CD14-positive monocyte (primary cell): ENCODE results near the gene LYZL4. TPM values are rescaled to one million over a fixed set of nuclear protein-coding genes. Genes with fewer than 3 reads are reported as not detected.

Experiments used
- DNase-seq, 3 donors: peaks; one replicate each; pipeline ENCODE4 v3.0.0-alpha.2; 2011 to 2022
- H2AFZ ChIP-seq: 2 replicates; pipeline ENCODE4 v1.6.0; 2012; ENCODE audit warnings: mild to moderate bottlenecking, low read depth, low read length, inconsistent platforms; ENCODE audit not compliant: insufficient read depth, poor library complexity, severe bottlenecking
- H3K27ac ChIP-seq, 2 donors: 1 replicate in 1 of 2; 2 replicates in 1 of 2; pipeline ENCODE4 v1.5.1; 2012 to 2013; ENCODE audit warnings: low read length in 2 of 2, control low read depth in 1 of 2, inconsistent platforms in 1 of 2, low read depth in 1 of 2, mild to moderate bottlenecking in 1 of 2
- H3K27me3 ChIP-seq, 2 donors: one replicate each; pipeline versions ENCODE4 v1.6.0 to v1.6.1; 2011 to 2013; ENCODE audit warnings: low read length in 2 of 2; ENCODE audit not compliant: control insufficient read depth in 2 of 2, insufficient read depth in 2 of 2
- H3K36me3 ChIP-seq, 2 donors: replicated peaks in 1 of 2; 1 replicate in 1 of 2; 2 replicates in 1 of 2; pipeline versions ENCODE4 v1.5.1 to v1.6.1; 2012 to 2013; ENCODE audit warnings: low read length in 2 of 2, control low read depth in 1 of 2, inconsistent platforms in 1 of 2, mild to moderate bottlenecking in 1 of 2; ENCODE audit not compliant: insufficient read depth in 2 of 2, control insufficient read depth in 1 of 2
- H3K4me1 ChIP-seq, 2 donors: 1 replicate in 1 of 2; 2 replicates in 1 of 2; pipeline versions ENCODE4 v1.5.1 to v1.6.1; 2012 to 2013; ENCODE audit warnings: low read length in 2 of 2, control low read depth in 1 of 2, inconsistent platforms in 1 of 2, mild to moderate bottlenecking in 1 of 2, moderate library complexity in 1 of 2; ENCODE audit not compliant: insufficient read depth in 2 of 2, control insufficient read depth in 1 of 2
- H3K4me2 ChIP-seq: replicated peaks from 2 replicates; pipeline ENCODE3; 2012; ENCODE audit warnings: low read length, moderate library complexity, mild to moderate bottlenecking; ENCODE audit not compliant: poor library complexity, severe bottlenecking; ENCODE audit errors: extremely low read depth
- H3K4me3 ChIP-seq, 3 experiments: fragments of 200-600 bp in 1 of 3; sonication (generic) in 1 of 3; replicated peaks in 1 of 3; 1 replicate in 2 of 3; 2 replicates in 1 of 3; pipeline ENCODE4 v1.5.1; 2011 to 2013; ENCODE audit warnings: low read length in 3 of 3, mild to moderate bottlenecking in 3 of 3, control low read depth in 2 of 3, low read depth in 2 of 3, inconsistent platforms in 1 of 3, moderate library complexity in 1 of 3
- H3K79me2 ChIP-seq: 2 replicates; pipeline ENCODE4 v1.6.0; 2012; ENCODE audit warnings: mild to moderate bottlenecking, control low read depth, inconsistent platforms, low read length, moderate library complexity; ENCODE audit not compliant: insufficient read depth
- H3K9ac ChIP-seq: 2 replicates; pipeline ENCODE4 v1.6.0; 2017; ENCODE audit warnings: low read length, mild to moderate bottlenecking; ENCODE audit not compliant: insufficient read depth, poor library complexity, severe bottlenecking
- H3K9me3 ChIP-seq, 2 donors: replicated peaks in 1 of 2; 1 replicate in 1 of 2; 2 replicates in 1 of 2; pipeline versions ENCODE4 v1.5.1 to v1.6.1; 2012 to 2013; ENCODE audit warnings: low read length in 2 of 2, control low read depth in 1 of 2; ENCODE audit not compliant: control insufficient read depth in 1 of 2, insufficient read depth in 1 of 2
- H4K20me1 ChIP-seq: 2 replicates; pipeline ENCODE4 v1.6.0; 2012; ENCODE audit warnings: mild to moderate bottlenecking, low read length, control low read depth, moderate library complexity; ENCODE audit not compliant: insufficient read depth
- H3K27ac Mint-ChIP-seq, 7 donors: one replicate each; pipeline ENCODE4 v1.8.0; 2020; ENCODE audit warnings: mild to moderate bottlenecking in 7 of 7, mixed read lengths in 7 of 7, moderate library complexity in 6 of 7, inconsistent platforms in 2 of 7
- H3K27me3 Mint-ChIP-seq, 3 donors: one replicate each; pipeline ENCODE4 v1.8.0; 2021 to 2022; ENCODE audit warnings: low read depth in 3 of 3, mild to moderate bottlenecking in 3 of 3, mixed read lengths in 3 of 3, moderate library complexity in 3 of 3, inconsistent platforms in 1 of 3
- H3K36me3 Mint-ChIP-seq, 2 donors: one replicate each; pipeline ENCODE4 v1.8.0; 2020; ENCODE audit warnings: mixed read lengths in 2 of 2, inconsistent platforms in 1 of 2, mild to moderate bottlenecking in 1 of 2
- H3K4me1 Mint-ChIP-seq: one replicate; pipeline ENCODE4 v1.8.0; 2020; ENCODE audit warnings: mild to moderate bottlenecking, mixed read lengths
- H3K4me3 Mint-ChIP-seq, 2 donors: one replicate each; pipeline ENCODE4 v1.8.0; 2020; ENCODE audit warnings: mild to moderate bottlenecking in 2 of 2, mixed read lengths in 2 of 2, moderate library complexity in 1 of 2
- H3K9me3 Mint-ChIP-seq, 7 donors: one replicate each; pipeline ENCODE4 v1.8.0; 2020 to 2022; ENCODE audit warnings: mixed read lengths in 7 of 7, mild to moderate bottlenecking in 6 of 7, moderate library complexity in 6 of 7, inconsistent platforms in 2 of 7
- CTCF ChIP-seq: fragments of 200-600 bp; IDR thresholded peaks from one replicate; pipeline ENCODE4 v1.8.0; 2022; ENCODE audit warnings: antibody characterized with exemption, mild to moderate bottlenecking
- WGBS: methylation state at CpG from one replicate; pipeline ENCODE4 v1.1.5; 2013; ENCODE audit warnings: missing lambda C conversion rate; ENCODE audit not compliant: insufficient coverage; 5-methylcytosine and 5-hydroxymethylcytosine counted together
- intact Hi-C, 2 donors: fragments of 100-400 bp; cut with micrococcal nuclease; formaldehyde crosslinking; loops; one replicate each; pipeline versions ENCODE4 v1.15.0 to v1.15.1; 2023
- polyA plus RNA-seq, 3 donors: library from polyadenylated mRNA; depleted of rRNA in 1 of 3; unstranded in 2 of 3; stranded (reverse) in 1 of 3; fragments of 300-500 nt in 2 of 3; fragments of >200 nt in 1 of 3; fragmentation: Illumina TruSeq in 2 of 3; gene quantifications; 1 replicate in 2 of 3; 2 replicates in 1 of 3; pipeline ENCODE4 v1.2.3, GENCODE V29; 2012 to 2021

Gene LYZL4
- polyA plus RNA-seq, 3 donors = not detected

DNA sequence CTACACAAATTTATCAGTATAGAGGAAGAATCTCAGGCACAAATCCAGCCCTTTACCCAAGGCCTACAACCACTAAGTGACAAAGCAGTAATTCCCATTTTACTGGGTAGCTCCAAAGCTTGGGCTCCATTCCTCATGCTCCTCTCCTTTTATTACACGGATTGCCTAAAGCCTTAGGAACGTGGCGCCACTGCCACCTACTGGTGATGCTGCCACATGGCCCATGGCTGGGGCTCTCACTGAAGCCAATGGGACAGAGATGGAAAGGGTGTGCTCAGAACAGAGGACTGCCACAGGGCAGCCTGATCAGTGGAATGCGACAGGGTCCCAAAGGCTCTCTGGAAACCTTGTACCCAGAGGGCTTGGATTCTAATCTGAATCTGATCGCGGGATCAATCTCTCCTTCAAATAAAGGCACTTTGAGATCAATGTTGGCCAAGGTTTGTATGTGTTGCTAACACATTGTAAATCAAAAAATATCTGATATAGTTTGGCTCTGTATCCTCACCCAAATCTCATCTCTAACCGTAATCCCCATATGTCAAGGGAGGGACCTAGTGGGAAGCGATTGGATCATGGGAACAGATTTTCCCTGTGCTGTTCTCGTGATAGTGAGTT lies 33.5 kb upstream of the LYZL4 start:
- H3K27me3 ChIP-seq = peaks cover 0 to 4% of the 10 kb centered on the region in 2 donors
- no peak overlapping the region for H3K27ac Mint-ChIP-seq

GRCh38 chr3:42443292-42443691 lies 32.9 kb upstream of the LYZL4 start:
- Histone ChIP-seq H3K4me3 (no peak overlapping the region), H3K9me3 (no peaks in the 10 kb centered on the region), H4K20me1 (no peaks in the 10 kb centered on the region), H3K36me3 (no peaks in the 10 kb centered on the region), H3K4me1 (no peaks in the 10 kb centered on the region), H3K27ac (no peak overlapping the region), H3K4me2 (no peak overlapping the region), H2AFZ (no peak overlapping the region), H3K79me2 (no peaks in the 10 kb centered on the region), H3K9ac (no peak overlapping the region), H3K27me3 (peaks cover 0 to 4% of the 10 kb centered on the region in 2 donors)
- intact Hi-C loops = loop anchor here (5.0 to 10.0 kb wide), 4 partner anchors 196 to 551 kb away; no protein-coding TSS in a partner anchor
- Mint-ChIP-seq H3K27me3 (peaks cover 3 to 26% (median 20%) of the 10 kb centered on the region in 3 donors), H3K4me1 (no peaks in the 10 kb centered on the region), H3K4me3 (no peak overlapping the region), H3K27ac (peak overlapping the region in 1 of 7 donors; percentile 17), H3K9me3 (no peaks in the 10 kb centered on the region), H3K36me3 (no peaks in the 10 kb centered on the region)
- no peak for DNase-seq
- 20% methylated on average over 1 of the region's 4 CpGs for whole genome bisulfite sequencing
- TF ChIP-seq CTCF = no peak

More for the DNA sequence above, 33.5 kb upstream of the LYZL4 start:
- Histone ChIP-seq H3K4me1 (no peaks in the 10 kb centered on the region), H3K79me2 (no peaks in the 10 kb centered on the region), H3K9me3 (no peaks in the 10 kb centered on the region), H3K9ac (no peak overlapping the region), H2AFZ (no peak overlapping the region), H3K4me2 (no peak overlapping the region), H3K36me3 (no peaks in the 10 kb centered on the region), H3K27ac (no peak overlapping the region), H3K4me3 (no peak overlapping the region), H4K20me1 (no peaks in the 10 kb centered on the region)
- H3K4me1 Mint-ChIP-seq = no peaks in the 10 kb centered on the region
- no peaks in the 10 kb centered on the region for H3K9me3 Mint-ChIP-seq
- intact Hi-C loops = loop anchor here (5.0 to 10.0 kb wide), 4 partner anchors 197 to 552 kb away; no protein-coding TSS in a partner anchor
- DNase-seq = peak; percentile 53 to 74 (median 62)
- no peak overlapping the region for H3K4me3 Mint-ChIP-seq
- WGBS = 0% methylated on average over 2 of the region's 9 CpGs
- peaks cover 3 to 29% (median 20%) of the 10 kb centered on the region in 3 donors for H3K27me3 Mint-ChIP-seq
- peak; percentile 98 for TF ChIP-seq CTCF
- H3K36me3 Mint-ChIP-seq = no peaks in the 10 kb centered on the region
